SHP77 (cell line): ENCODE data around the gene FIS1.
"Not testable (repeated sequence)": the region's sequence is repeated elsewhere in the genome, so short reads cannot be mapped to it uniquely, and the experiment has no call there.

Experiments used
- DNase-seq, 2 experiments: peaks; one replicate each; lab custom pipeline; 2025; lab: John Stamatoyannopoulos, UW

FIS1 gene

DNA sequence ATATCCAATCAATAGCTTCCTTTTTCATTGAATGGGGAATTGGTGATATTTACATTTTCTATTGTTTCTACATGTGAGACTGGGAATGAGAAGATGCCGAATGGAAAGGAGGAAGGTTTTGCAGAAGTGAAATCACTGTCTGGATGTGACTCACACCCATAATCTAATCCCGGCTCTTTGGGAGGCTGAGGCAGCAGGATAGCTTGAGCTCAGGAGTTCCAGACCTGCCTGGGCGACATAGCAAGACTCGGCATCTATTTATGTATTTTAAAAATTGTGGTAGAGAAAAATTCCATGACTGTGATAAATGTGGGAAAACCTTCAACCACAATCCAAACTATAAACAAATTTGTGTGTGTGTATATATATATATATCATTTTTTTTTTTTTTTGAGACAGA is 10.9 kb upstream of the FIS1 start:
- no peak for DNase-seq

DNA sequence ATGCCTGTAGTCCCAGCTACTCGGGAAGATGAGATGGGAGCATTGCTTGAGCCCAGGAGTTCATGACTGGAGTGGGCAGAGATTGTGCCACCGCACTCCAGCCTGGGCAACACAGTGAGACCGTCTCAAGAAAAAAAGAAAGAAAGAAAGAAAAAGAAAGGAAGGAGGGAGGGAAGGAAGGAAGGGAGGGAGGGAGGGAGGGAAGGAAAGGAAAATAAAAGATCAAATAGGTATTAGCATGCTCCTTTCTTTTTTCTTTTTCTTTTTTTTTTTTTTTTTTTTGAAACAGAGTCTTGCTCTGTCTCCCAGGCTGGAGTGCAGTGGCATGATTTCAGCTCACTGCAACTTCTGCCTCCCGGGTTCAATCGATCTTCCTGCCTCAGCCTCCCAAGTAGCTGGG is 8.3 kb upstream of the FIS1 start:
- DNase-seq, result not testable (repeated sequence)

DNA sequence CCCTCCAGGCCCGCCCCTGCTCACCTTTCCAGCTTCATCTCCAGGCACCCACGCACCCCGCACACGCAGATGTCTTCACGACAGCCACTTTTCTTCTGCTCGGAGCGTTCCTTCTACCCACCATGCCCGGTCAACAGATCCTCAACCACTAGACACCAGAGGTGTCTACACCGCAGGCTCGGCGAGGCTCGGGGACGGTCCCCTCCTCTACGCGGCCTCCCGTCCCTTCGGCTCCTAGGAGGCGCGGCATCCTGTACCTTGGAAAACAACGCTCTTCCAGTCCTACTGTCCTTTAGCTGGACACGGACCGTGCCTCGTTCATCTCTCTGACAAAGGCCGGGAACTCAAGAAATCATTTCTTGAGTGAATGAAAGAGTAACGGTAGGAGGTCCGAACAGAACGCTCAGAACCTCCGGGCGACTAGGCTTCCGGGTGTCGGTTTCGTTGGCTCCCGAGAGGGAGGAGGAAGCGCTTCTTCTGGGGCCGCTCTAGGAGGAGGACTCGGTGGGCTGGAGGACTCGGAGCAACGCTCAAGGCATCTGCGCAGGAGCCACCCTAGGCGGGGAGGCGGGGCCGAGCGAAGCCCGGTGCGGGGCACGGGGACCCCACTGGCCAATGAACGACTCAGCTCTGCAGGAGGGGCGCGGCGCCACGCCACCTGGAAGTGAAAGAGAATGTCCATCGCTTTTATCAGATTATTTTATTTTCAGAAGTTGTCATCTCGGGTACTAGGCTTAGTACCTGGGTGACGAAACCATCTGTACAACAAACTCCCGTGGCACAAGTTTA is 7.2 kb upstream of the FIS1 start:
- peak; percentile 92 to 97 for DNase-seq

DNA sequence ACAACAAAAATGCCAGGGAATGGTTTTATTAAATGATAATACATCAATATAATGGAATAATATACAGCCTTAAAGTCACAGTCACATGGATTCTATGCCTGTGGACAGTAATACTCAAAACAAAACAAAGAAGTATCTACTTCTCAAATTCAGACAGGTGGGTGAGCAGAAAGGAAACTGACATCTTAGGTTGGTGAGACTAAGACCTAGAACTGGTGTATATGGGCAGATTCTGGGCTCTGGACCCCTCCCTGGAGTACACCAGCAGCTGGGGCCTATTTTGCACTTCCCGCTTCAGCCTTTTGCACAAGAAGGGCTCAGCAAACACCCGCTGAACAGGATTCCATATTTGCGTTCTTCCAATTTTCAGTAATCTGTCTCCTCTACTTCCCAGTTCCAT is 5.4 kb upstream of the FIS1 start:
- no peak for DNase-seq

DNA sequence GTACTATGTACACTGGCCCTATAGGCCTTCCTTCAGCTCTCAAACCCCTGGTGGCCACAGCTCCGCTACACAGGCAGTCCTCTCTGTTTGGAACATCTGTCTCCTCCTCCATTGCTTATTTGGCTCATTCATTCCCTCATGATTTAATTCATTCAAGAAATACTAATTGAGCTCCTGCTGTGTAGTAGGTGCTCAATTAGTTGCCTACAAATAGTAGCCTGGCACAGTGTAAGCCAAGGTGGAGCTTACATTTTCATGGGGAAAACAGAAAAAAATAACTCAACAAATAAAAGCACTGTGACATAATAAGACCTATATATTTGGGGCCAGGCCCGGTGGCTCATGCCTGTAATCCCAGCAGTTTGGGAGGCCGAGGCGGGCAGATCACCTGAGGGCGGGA is 3.4 kb upstream of the FIS1 start:
- DNase-seq, result no peak

DNA sequence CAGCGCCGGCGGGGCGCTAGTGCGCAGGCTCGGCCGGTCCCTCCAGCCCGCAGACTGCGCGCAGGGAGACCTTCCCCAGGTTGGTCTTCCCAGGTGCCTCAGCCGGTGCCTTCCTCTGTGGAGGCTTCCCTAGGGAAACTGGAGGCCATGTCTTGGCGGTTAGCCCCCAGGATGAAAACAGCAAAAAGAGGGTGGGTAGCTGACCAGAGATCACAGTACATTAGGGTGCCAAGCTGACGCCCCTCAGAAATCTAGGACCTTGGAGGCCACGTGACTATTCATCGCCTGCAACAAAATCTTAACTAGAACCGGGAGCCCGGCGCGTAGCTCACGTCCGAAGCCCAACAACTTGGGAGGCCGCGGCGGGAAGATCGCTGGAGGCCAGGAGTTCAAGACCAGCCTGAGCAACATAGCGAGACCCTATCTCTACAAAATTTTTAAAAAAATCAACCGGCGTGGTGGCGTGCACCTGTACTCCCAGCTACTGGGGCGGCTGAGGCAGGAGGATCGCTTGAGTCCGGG is 327 bp upstream of the FIS1 start:
- no peak for DNase-seq

DNA sequence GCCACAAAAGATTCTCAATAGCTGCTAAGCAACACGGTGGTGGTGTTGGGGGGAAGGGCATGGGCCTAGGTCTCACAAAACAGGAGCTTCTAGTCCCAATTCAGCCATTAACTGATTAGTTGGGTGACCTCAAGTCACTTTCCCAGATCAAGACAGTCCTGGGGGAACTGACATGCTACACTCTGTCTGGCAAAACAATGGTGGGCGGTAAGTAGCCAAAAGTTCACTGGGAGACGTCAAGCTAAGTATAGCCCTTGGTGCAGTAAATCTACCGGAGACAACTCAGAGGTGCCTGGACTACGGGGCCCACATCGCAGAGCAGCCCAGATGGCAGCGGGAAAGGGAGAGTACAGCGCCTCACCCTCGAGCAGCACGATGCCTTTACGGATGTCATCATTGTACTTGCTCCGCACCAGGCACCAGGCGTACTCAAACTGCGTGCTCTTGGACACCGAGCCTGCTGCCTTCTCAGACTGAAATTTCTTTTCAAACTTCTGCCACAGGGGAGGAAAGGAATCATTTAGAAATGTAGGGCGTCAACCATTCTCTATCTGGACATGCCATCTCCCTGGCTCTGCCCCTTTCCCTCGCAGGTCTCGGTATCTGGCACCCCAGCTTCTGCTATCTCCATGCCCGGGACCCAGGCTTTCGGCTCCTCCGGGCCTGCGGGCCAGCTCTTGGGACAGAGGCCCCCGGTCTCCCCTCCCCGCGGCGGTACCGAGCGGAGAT is 1.1 kb downstream of the FIS1 start:
- no peak for DNase-seq

DNA sequence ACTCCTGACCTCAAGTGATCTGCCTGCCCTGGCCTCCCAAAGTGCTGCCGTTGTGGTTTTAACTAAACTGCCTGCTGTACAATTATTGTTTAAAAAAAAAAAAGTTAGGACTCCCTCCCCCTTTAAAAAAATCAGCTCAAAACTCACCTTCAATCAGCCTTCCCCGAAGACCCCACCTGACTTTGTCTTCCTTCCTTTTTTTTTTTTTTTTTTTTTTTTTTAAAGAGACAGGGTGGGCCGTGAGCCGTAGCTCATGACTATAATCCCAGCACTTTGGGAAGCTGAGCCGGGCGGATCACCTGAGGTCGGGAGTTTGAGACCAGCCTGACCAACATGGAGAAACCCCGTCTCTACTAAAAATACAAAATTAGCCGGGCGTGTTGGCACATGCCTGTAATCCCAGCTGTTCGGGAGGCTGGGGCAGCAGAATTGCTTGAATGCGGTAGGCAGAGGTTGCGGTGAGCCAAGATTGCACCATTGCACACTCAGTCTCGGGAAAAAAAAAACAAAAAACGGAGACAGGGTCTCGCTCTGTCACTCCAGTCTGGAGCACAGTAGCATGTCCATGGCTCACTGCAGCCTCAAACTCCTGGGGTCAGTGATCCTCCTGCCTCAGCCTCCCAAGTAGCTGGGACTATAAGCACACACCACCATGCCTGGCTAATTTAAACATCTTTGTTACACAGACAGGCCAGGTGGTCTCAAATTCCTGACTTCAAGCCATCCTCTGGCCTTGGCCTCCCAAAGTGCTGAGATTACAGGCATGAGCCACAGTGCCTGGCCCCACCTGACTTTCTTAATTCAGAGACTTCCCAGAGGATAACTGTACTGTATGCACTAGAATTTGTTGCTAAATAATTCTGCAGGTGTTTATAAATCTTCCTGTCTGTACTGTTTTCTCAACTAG is 3.2 kb downstream of the FIS1 start:
- DNase-seq, result no peak

DNA sequence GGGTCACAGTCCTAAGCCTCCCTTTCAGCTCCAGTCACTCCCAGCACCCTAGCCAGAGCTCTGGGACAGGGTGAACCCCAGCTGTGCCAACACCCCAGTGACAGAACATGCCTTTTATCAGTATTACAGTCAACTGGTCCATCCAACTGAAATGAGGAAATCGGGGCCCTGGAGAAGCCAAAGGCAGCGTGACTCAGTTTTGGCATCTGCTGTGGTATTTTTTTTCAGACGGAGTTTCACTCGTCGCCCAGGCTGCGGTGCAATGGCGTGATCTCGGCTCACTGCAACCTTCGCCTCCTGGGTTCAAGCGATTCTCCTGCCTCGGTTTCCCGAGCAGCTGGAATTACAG is 3.9 kb downstream of the FIS1 start:
- no peak for DNase-seq

DNA sequence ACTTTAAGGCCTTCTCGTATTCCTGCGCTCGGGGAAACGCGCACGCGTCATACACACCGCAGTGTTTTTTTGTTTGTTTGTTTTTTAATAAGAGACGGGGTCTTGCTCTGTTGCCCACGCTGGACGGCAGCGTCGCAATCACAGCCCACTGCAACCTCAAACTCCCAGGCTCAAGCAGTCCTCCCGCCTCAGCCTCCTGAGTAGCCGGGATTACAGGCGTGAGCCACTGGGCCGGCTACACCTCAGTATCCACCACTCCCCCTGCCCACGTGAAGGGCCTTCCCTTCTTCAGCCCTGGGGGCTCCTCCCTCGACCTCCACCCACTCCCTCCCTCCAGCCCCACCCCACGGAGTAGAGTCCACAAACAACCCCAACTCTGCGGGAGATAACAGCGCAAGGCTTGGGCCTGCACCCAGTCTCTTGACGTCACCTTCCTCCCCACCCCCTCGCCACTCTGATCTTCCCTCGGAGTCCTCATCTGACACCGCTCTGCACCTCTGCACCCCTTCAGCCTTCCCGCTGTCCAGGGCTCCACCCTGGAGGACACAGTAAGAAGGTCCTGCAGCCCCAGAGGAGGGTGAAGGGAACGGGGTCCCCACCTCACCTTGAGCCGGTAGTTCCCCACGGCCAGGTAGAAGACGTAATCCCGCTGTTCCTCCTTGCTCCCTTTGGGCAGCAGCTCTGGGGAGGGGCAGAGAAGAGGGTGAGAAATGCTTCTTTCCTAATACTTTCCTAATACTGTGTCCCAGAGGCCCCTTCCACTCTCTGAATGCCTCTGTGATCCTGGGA is 4.5 kb downstream of the FIS1 start:
- DNase-seq, result no peak

DNA sequence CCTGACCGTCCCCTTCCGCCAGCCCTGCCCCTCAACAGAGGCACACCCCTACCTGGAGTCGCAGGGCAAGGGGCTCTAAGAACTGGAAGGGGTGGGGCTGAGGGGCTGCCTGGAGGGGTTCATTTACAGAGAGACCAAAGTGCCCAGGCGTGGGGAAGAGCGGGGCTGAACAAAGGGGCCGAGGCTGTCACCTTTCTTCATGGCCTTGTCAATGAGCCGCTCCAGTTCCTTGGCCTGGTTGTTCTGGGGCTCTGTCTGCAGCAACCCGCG is 5.0 kb downstream of the FIS1 start:
- no peak for DNase-seq

DNA sequence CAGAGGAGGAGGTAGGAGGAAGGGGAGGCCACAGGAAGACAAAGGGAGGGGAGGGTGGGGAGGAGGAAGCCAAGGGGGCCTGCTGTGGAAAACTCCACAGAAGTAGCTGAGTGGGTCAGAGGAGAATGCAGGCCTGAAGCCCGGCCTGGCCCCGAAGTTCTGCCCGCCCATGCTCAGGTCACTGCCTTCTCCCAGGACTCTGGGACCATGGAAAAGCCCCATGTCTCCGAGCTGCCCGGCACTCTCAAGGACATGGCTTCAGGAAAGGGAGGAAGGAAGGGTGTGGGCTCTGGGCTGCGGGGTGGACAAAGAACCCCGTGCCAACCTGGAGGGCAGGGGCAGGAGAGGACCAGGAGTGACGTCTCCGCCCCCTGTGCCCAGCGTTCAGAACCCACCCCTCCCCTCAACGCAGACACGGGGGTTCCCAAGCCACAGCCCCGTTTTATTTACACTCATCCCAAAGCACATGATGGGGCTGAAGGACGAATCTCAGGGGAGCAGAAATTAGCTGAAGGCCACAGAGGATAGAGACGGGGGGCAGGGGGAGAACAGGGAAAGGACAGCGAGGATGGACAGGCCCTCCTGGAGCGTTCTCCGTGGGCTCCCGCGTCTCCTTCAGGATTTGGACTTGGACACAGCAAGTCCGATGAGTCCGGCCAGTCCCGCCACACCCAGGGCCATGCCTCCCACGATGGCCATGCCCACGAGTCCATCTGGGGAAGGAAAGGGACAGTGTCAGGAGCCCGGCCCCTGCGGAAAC is 5.5 kb downstream of the FIS1 start:
- no peak for DNase-seq

DNA sequence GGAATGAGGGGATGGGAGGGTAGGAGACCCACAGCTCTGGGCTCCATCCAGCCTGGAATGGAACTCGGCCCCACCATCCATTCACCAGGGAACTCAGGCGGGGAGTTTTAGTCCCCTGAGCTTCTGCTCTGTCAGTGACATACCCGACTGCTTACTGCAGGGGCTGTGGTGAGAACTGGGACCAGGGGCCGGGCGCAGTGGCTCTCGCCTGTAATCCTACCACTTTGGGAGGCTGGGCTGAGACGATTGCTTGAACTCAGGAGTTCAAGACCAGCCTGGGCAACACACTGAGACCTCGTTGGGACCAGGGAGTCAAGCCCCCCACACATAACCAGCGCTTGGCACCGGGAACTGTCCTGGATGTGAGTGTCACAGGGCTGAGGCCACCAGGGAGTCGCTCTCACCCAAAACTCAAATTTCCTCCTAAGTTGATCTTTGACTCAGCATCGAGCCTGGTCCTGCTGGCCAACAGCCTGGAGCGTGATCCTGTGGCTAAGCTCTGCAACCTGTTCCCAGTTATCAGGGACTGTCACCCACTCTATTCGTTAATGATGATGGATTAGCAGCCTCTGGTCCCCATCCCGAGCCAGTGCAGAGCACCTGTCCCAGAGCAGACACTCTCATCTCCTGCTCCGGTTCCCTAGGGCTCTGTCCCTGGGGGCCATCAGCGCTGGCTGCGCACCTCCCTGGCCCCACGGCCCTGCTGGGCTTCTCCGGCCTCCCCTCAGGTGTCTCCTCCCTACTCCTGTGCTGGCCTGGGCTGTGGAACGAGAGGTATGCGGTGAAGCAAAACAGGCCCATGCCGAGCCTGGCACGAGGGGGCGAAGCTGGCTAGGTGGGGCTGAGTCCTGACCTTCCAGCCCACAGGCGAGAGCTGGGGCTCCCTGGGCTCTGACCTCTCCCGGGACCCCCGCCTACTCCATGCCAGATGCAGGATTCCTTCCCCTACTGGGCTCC is 6.4 kb downstream of the FIS1 start:
- no peak for DNase-seq

DNA sequence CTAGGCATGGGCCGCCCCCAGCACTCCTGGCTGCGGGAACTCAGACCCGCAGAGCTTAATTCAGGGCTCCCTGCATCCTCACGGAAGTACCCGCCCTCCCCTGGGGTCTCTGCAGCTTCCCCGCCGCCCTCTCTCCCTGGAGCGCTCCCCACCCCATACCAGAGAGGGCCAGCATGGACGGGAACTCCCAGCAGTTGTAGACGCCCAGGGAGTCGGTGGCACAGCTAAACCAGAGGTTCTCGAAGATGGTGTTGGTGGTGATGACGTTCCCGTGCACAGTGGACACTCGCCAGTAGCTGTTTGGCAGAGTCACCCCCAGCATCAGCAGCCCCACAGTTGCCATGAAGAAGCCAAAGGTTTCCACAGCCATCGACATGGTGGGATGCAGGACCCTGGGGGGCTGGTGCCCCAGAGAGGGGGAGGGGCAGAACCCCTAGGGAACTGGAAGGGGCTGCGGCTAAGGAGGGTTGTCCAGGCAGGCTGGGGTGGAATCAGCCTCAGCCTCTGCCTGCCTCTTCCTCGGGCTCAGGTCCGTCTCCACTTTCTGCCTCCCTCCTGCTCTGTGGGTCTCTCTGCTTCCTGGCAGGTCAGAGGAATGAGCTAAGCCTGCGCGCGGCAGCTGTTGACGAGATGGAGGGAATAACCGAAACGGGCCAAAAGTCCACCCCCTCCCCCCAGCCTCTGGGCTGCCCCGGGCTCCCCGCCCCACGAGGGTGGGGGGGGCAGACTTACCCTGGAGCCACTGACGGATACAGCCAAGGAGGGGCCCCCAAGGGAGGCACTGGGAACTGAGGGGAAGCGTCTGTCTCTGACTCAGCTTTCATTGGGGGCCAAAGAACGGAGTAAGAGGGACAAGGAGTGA is 7.4 kb downstream of the FIS1 start, which contains the start of gene CLDN15:
Gene CLDN15 (minus strand): TSS at position 597 of the 862 bp plus-strand sequence. CDS start 221 bp downstream, at position 376.
- no peak for DNase-seq

DNA sequence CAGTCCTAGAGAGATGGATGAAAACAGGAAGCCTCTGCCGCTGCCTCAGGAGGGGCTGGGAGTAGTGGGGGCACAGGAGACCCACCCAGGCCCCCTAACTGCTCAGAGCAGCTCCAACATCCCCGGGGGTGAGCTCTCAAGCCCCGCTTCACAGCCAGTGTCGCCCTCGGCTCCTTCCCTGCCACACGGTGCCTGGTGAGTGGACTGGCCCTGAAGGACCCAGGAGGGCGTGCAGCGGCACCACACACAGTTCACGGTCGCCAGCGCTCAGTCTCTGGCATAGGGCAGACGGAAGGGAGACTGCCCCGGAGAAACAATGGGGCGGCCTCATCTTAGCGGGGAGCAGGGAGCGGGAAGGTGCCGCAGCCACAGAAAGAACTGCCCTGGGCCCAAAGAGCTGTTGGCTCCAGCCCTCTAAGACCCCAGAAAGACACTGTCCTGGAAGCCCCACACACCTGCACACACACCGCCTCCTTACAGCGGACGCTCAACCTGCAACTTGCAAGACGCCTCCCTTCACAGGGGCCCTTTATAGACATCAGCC is 8.5 kb downstream of the FIS1 start:
- DNase-seq, result no peak

DNA sequence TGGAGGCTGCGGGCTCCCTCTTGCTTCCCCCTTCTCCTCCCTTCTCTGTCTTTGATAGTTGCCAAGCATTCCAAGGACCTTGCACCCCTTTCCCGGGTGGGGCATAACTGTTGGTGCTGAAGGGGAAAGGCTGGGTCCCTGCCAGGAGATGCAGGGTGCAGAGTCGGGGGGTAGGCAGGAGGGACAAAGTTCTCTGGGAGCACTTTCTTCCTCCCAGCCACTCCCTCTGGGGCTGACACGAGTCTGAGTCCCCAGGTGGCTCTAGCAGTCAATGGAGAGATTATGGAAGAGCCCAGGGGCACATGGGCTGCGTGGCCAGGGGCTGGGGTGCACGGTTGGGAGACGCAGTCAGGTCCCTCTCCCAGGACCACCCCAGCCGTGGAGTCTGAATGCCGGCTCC is 9.4 kb downstream of the FIS1 start:
- DNase-seq, result no peak

DNA sequence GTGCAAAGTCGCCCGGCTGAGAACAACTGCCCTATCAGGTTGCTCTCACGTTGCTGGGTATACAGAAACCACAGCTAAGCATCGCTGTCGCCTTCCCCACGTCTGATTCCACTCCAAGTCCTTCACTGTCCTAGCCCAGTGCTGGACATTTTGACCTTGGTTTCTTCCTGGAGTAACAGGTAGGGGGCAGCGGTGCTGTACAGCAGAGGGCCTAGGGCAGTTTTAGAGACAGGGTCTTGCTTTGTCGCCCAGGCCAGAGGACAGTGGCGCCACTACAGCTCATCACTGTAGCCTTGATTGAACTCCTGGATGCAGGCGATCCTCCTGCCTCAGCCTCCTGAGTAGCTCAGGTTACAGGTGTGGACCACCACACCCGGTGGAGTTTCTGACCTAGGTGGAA is 9.8 kb downstream of the FIS1 start:
- DNase-seq, result no peak

DNA sequence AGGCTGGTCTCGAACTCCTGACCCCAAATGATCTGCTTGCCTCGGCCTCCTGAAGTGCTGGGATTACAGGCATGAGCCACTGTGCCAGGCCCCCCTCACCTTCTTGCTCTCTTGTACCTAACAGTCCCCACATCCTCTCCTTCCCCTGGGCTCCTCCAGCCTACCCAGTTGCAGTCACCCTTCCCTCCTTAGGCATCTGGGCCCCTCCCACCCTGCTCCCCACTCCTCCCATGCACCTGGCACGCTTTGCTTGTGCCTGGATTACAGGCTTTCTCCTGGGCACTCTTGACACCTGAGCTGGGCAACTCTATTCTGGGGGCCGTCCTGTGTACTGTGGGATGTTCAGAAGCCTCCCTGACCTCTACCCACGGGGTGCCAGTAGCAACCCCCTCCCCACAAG is 10.2 kb downstream of the FIS1 start:
- DNase-seq, result no peak
